NB4 (cell line): ENCODE results near the gene AP2A2.

Experiments used
- DNase-seq: peaks from one replicate; pipeline ENCODE4 v3.0.0; 2010; ENCODE audit warnings: low read depth
- H3K4me3 ChIP-seq: one replicate; pipeline ENCODE4 v1.5.1; 2011; ENCODE audit warnings: mild to moderate bottlenecking, low read depth, low read length, moderate library complexity
- CTCF ChIP-seq: IDR thresholded peaks from one replicate; pipeline ENCODE4 v1.5.1; 2012; ENCODE audit warnings: low read depth, low read length
- MAX ChIP-seq: IDR thresholded peaks from 2 replicates; pipeline ENCODE4 v1.6.1; 2011; ENCODE audit warnings: low read depth, low read length
- MYC ChIP-seq: IDR thresholded peaks from 2 replicates; pipeline ENCODE4 v1.6.1; 2011; ENCODE audit warnings: low read depth, low read length
- POLR2A ChIP-seq: IDR thresholded peaks from 2 replicates; pipeline ENCODE4 v1.6.1; 2011; ENCODE audit warnings: mild to moderate bottlenecking; ENCODE audit not compliant: insufficient read length; ENCODE audit errors: extremely low read depth

The AP2A2 gene

GRCh38 chr11:883527-883926 lies 42.1 kb upstream of the AP2A2 start:
- no peak overlapping the region for H3K4me3 ChIP-seq
- DNase-seq, result no peak
- no peak for TF ChIP-seq MYC
- TF ChIP-seq POLR2A, result no peak

GRCh38 chr11:884578-885070 lies 41.0 kb upstream of the AP2A2 start:
- no peak for DNase-seq
- TF ChIP-seq MYC (no peak), CTCF (no peak), POLR2A (no peak), MAX (no peak)
- H3K4me3 ChIP-seq, result no peak overlapping the region

- H3K4me3 ChIP-seq, result no peak overlapping the region
- TF ChIP-seq MAX, result no peak
- no peak for DNase-seq
Observed at GRCh38 chr11:886568-886967, 39.1 kb upstream of the AP2A2 start.

GRCh38 chr11:887589-887988 lies 38.1 kb upstream of the AP2A2 start:
- no peak for DNase-seq
- H3K4me3 ChIP-seq, result no peak overlapping the region
- TF ChIP-seq CTCF (no peak), POLR2A (no peak), MAX (no peak), MYC (no peak)

- no peak for TF ChIP-seq MYC
- TF ChIP-seq MAX, result no peak
- TF ChIP-seq POLR2A, result no peak
- TF ChIP-seq CTCF, result no peak
- no peak overlapping the region for H3K4me3 ChIP-seq
- DNase-seq, result no peak
Observed at GRCh38 chr11:888310-889212, 37.1 kb upstream of the AP2A2 start.

- H3K4me3 ChIP-seq, result no peak overlapping the region
- DNase-seq, result no peak
- no peak for TF ChIP-seq CTCF
- no peak for TF ChIP-seq MYC
- no peak for TF ChIP-seq POLR2A
- no peak for TF ChIP-seq MAX
Observed at GRCh38 chr11:889257-889656, 36.4 kb upstream of the AP2A2 start.
